K562 (cell line): ENCODE results near the gene INHBC. TPM values are rescaled to one million over a fixed set of nuclear protein-coding genes. Genes with fewer than 3 reads are reported as not detected.
A peak's percentile ranks its signal among the peaks of the same experiment; 100 is the strongest.

Experiments used
- ATAC-seq: fragments of 200-7000 bp; cut with Tn5 transposase; 3 replicates; pipeline ENCODE4 v1.9.1; 2020; ENCODE audit warnings: moderate library complexity
- BruUV-seq: library from RNA; stranded (reverse); fragments of 400-500 nt; replicated peaks from 2 replicates; lab custom pipeline; 2021; lab: Mats Ljungman, UMichigan
- CTCF ChIA-PET: fragments of 300-600 bp; formaldehyde crosslinking; extraction: SDS; loops from one replicate; lab custom pipeline; 2021; ENCODE audit warnings: low intra/inter-chr PET ratio; lab: Yijun Ruan, JAX
- POLR2A ChIA-PET: fragments of 300-600, 350-650 bp; sonication (Branson Sonifier 250); formaldehyde crosslinking; extraction: SDS; loops from one replicate; lab custom pipeline; 2021; ENCODE audit warnings: antibody characterized with exemption, inconsistent platforms; lab: Yijun Ruan, JAX
- DNase-seq, 4 experiments: peaks; one replicate each; pipeline versions ENCODE4 v3.0.0 to v3.0.0-alpha.2; 2011 to 2018; ENCODE audit warnings: low spot score in 3 of 4, mixed read lengths in 3 of 4; ENCODE audit errors: extremely low read depth in 1 of 4
- FAIRE-seq: peaks from 2 replicates; lab custom pipeline; 2011; peaks lifted over from hg19 to GRCh38; lab: Jason Lieb, UNC
- H2AFZ ChIP-seq: 2 replicates; pipeline ENCODE4 v1.6.0; 2011; ENCODE audit warnings: low read depth, low read length, control low read depth, inconsistent platforms
- H3K27ac ChIP-seq: fragments of 200-600 bp; 3 replicates; pipeline ENCODE4 v1.8.0; 2011; ENCODE audit warnings: low read depth, mild to moderate bottlenecking, control low read depth, inconsistent platforms, low read length, moderate library complexity, mixed read lengths; ENCODE audit errors: extremely low read depth
- H3K27me3 ChIP-seq, 2 experiments: fragments of 300-600 bp in 1 of 2; 2 replicates in 1 of 2; 3 replicates in 1 of 2; pipeline versions ENCODE4 v1.6.0 to v1.8.0; 2011; ENCODE audit warnings: inconsistent platforms in 2 of 2, low read length in 2 of 2, mild to moderate bottlenecking in 1 of 2, mixed read lengths in 1 of 2, moderate library complexity in 1 of 2; ENCODE audit not compliant: control insufficient read depth in 2 of 2, insufficient read depth in 2 of 2
- H3K36me3 ChIP-seq: fragments of 300-600 bp; 3 replicates; pipeline ENCODE4 v1.8.0; 2011; ENCODE audit warnings: mild to moderate bottlenecking, low read length, inconsistent platforms; ENCODE audit not compliant: control insufficient read depth, insufficient read depth
- H3K4me1 ChIP-seq, 2 experiments: fragments of 200-600 bp in 1 of 2; replicated peaks in 1 of 2; 2 replicates in 1 of 2; 3 replicates in 1 of 2; pipeline versions ENCODE4 v1.5.1 to v1.8.0; 2011; ENCODE audit warnings: inconsistent platforms in 2 of 2, low read length in 2 of 2, mild to moderate bottlenecking in 1 of 2, mixed read lengths in 1 of 2, moderate library complexity in 1 of 2; ENCODE audit not compliant: control insufficient read depth in 2 of 2, insufficient read depth in 2 of 2
- H3K4me2 ChIP-seq: 2 replicates; pipeline ENCODE4 v1.6.1; 2011; ENCODE audit warnings: low read length, control low read depth, inconsistent platforms, mixed read lengths; ENCODE audit not compliant: insufficient read depth
- H3K4me3 ChIP-seq: fragments of 200-600 bp; sonication (generic), shearing (Covaris generic); 2 replicates; pipeline ENCODE4 v1.5.1; 2016; ENCODE audit warnings: control low read depth, inconsistent platforms
- H3K79me2 ChIP-seq: fragments of 200-600 bp; 3 replicates; pipeline ENCODE4 v1.8.0; 2011; ENCODE audit warnings: low read length, inconsistent platforms; ENCODE audit not compliant: control insufficient read depth, insufficient read depth
- H3K9ac ChIP-seq, 2 experiments: 2 replicates each; pipeline versions ENCODE4 v1.6.0 to v1.6.1; 2011; ENCODE audit warnings: low read depth in 2 of 2, low read length in 2 of 2, control low read depth in 1 of 2, inconsistent platforms in 1 of 2, mild to moderate bottlenecking in 1 of 2, mixed read lengths in 1 of 2; ENCODE audit not compliant: insufficient read depth in 1 of 2
- H3K9me1 ChIP-seq: one replicate; pipeline ENCODE4 v1.6.0; 2011; ENCODE audit warnings: inconsistent platforms, mild to moderate bottlenecking, low read length, moderate library complexity; ENCODE audit not compliant: control insufficient read depth, insufficient read depth
- H3K9me3 ChIP-seq: replicated peaks from 2 replicates; pipeline ENCODE4 v1.5.1; 2011; ENCODE audit warnings: low read depth, low read length, inconsistent platforms; ENCODE audit not compliant: control insufficient read depth, insufficient read depth
- H4K20me1 ChIP-seq: replicated peaks from 2 replicates; pipeline ENCODE4 v1.6.1; 2011; ENCODE audit warnings: low read length, inconsistent platforms, mixed read lengths; ENCODE audit not compliant: control insufficient read depth, insufficient read depth
- GMEB1 ChIP-seq: fragments of 250-450 bp; sonication (Bioruptor Pico); IDR thresholded peaks from 2 replicates; pipeline ENCODE4 v1.4.0; 2020; ENCODE audit warnings: mild to moderate bottlenecking
- HMG20A ChIP-seq: fragments of 450-650 bp; formaldehyde crosslinking; conservative IDR thresholded peaks from 2 replicates; pipeline ENCODE4 v1.4.0; 2020; ENCODE audit warnings: mild to moderate bottlenecking, mixed read lengths
- ID3 ChIP-seq, 2 experiments: fragments of 250-450 bp in 1 of 2; fragments of 450-650 bp in 1 of 2; sonication (Bioruptor Pico) in 1 of 2; IDR thresholded peaks; 2 replicates each; pipeline versions ENCODE4 v1.6.1 to v1.8.0; 2016 to 2021; ENCODE audit warnings: mild to moderate bottlenecking in 2 of 2, moderate library complexity in 2 of 2, missing compliant biosample characterization in 1 of 2, missing genetic modification characterization in 1 of 2
- IFI16 ChIP-seq: fragments of 250-450 bp; sonication (Bioruptor Pico); IDR thresholded peaks from 2 replicates; pipeline ENCODE4 v2.1.2; 2022; ENCODE audit warnings: mild to moderate bottlenecking, inconsistent platforms
- KAT7 ChIP-seq: sonication (generic); formaldehyde crosslinking; IDR thresholded peaks from 2 replicates; pipeline ENCODE4 v1.8.0; 2022; ENCODE audit warnings: missing genetic modification reagents, mild to moderate bottlenecking, borderline replicate concordance
- KLF10 ChIP-seq: fragments of 250-450 bp; sonication (Bioruptor Pico); IDR thresholded peaks from 2 replicates; pipeline ENCODE4 v1.6.1; 2021; ENCODE audit warnings: matching md5 sums
- MECOM ChIP-seq: fragments of 250-450 bp; sonication (Bioruptor Pico); IDR thresholded peaks from 2 replicates; pipeline ENCODE4 v1.8.0; 2022; ENCODE audit warnings: inconsistent platforms
- MXI1 ChIP-seq: IDR thresholded peaks from 2 replicates; pipeline ENCODE4 v1.6.1; 2011; ENCODE audit warnings: low read depth, mild to moderate bottlenecking, improper control_type of control experiment, low read length
- PHF21A ChIP-seq: fragments of 450-650 bp; IDR thresholded peaks from 2 replicates; pipeline ENCODE4 v1.6.1; 2017; ENCODE audit warnings: low read depth, borderline replicate concordance
- PKNOX1 ChIP-seq: fragments of 450-650 bp; IDR thresholded peaks from 2 replicates; pipeline ENCODE4 v1.6.1; 2016
- POLR3A ChIP-seq: IDR thresholded peaks from 2 replicates; pipeline ENCODE4 v1.6.1; 2011; ENCODE audit warnings: borderline replicate concordance, mild to moderate bottlenecking, moderate library complexity; ENCODE audit not compliant: insufficient read length, insufficient read depth; ENCODE audit errors: extremely low read depth
- RNF2 ChIP-seq: sonication (generic); IDR thresholded peaks from 2 replicates; pipeline ENCODE4 v1.6.1; 2016
- RUNX1 ChIP-seq: sonication (generic); IDR thresholded peaks from 2 replicates; pipeline ENCODE4 v1.6.1; 2016; ENCODE audit warnings: antibody characterized with exemption, low read depth
- TCF3 ChIP-seq: sonication (generic); formaldehyde crosslinking; IDR thresholded peaks from 2 replicates; pipeline ENCODE4 v1.4.0; 2020; ENCODE audit warnings: mild to moderate bottlenecking, missing genetic modification reagents
- TEAD1 ChIP-seq, 2 experiments: fragments of 450-650 bp in 1 of 2; sonication (generic) in 1 of 2; formaldehyde crosslinking; IDR thresholded peaks; 2 replicates each; pipeline versions ENCODE4 v1.4.0 to v1.8.0; 2020 to 2022; ENCODE audit warnings: mild to moderate bottlenecking in 2 of 2, missing genetic modification reagents in 1 of 2
- TGIF2 ChIP-seq: sonication (generic); formaldehyde crosslinking; IDR thresholded peaks from 2 replicates; pipeline ENCODE4 v1.8.1; 2022; ENCODE audit warnings: mild to moderate bottlenecking, missing genetic modification reagents, moderate library complexity
- U2AF1 ChIP-seq: fragments of 200-400 bp; formaldehyde crosslinking; optimal IDR thresholded peaks from 2 replicates; pipeline ENCODE3; 2017; ENCODE audit warnings: mild to moderate bottlenecking, low read depth, low read length, moderate library complexity
- ZBTB8A ChIP-seq: fragments of 450-650 bp; IDR thresholded peaks from 2 replicates; pipeline ENCODE4 v1.6.1; 2018; ENCODE audit warnings: mild to moderate bottlenecking, moderate library complexity; ENCODE audit not compliant: partially characterized antibody
- ZNF445 ChIP-seq: fragments of 250-450 bp; sonication (Bioruptor Pico); IDR thresholded peaks from 2 replicates; pipeline ENCODE4 v1.4.0; 2020; ENCODE audit warnings: low read depth, mild to moderate bottlenecking, moderate library complexity
- ZNF583 ChIP-seq: fragments of 250-450 bp; sonication (Bioruptor Pico); IDR thresholded peaks from 2 replicates; pipeline ENCODE4 v1.4.0; 2020
- WGBS: fragments of 100-300 bp; shearing (Covaris generic); methylation state at CpG from one replicate; pipeline ENCODE4 v1.1.6; 2016; ENCODE audit warnings: low coverage, mixed read lengths; ENCODE audit not compliant: insufficient coverage; ENCODE audit errors: missing lambda C conversion rate; 5-methylcytosine and 5-hydroxymethylcytosine counted together
- in situ Hi-C: fragments of 300-500 bp; cut with MboI; formaldehyde crosslinking; loops from 4 replicates; pipeline ENCODE4 v1.15.0; 2018; ENCODE audit warnings: inconsistent platforms, mixed read lengths
- intact Hi-C: fragments of 100-400 bp; cut with micrococcal nuclease; formaldehyde crosslinking; loops from 2 replicates; pipeline ENCODE4 v1.14.2; 2022
- polyA plus RNA-seq, 8 experiments: library from polyadenylated mRNA; depleted of rRNA in 4 of 8; stranded (reverse) in 5 of 8; unstranded in 3 of 8; fragments of >200 nt; fragmentation: Nextera tagmentation in 2 of 8; fragmentation: Illumina TruSeq in 1 of 8; extraction: Ambion mirVana in 2 of 8; extraction: Trizol in 1 of 8; gene quantifications; 2 replicates each; pipeline versions ENCODE4 v1.2.1 to v1.2.3, GENCODE V29; 2011 to 2014; ENCODE audit warnings: inconsistent platforms in 1 of 8, missing spikeins in 1 of 8
- total RNA-seq, 7 experiments: library from RNA; depleted of rRNA in 6 of 7; stranded (reverse); fragments of >200 nt in 6 of 7; fragmentation: Illumina TruSeq in 2 of 7; extraction: Trizol in 2 of 7; gene quantifications; 2 replicates each; pipeline versions ENCODE4 v1.2.1 to v1.2.3, GENCODE V29; 2011 to 2021; ENCODE audit warnings: low replicate concordance in 1 of 7

INHBC gene
- total and polyA plus RNA-seq, 9 of the 15 experiments (the other 6 are each of a cell fraction or from before 2014, with no cell fraction given) = 0.07 to 0.24 (median 0.15) TPM; not detected in 4

- no peaks in the 10 kb centered on the region for H3K27me3 ChIP-seq
- ChIA-PET CTCF (interaction anchor here (0.6 kb wide), 1 partner anchor 79 kb away, joined by 7 read pairs; no protein-coding TSS in a partner anchor), POLR2A (no interaction called here)
- ATAC-seq = peak; percentile 94
- no peaks in the 10 kb centered on the region for H3K9me3 ChIP-seq
- no peaks in the 10 kb centered on the region for H3K36me3 ChIP-seq
- no peaks in the 10 kb centered on the region for H3K9me1 ChIP-seq
- peak within 1 kb of the TSS; percentile 93 to 94 for H3K9ac ChIP-seq
- intact Hi-C loops (loop anchor here (2.0 kb wide), 1 partner anchor 24 kb away; the partner anchor contains the start of gene INHBE), in situ Hi-C loops (no loop called here)
- peak within 1 kb of the TSS; percentile 59 for H3K4me3 ChIP-seq
- BruUV-seq = TSS peak; percentile 91
- peak within 1 kb of the TSS; percentile 94 for H3K4me2 ChIP-seq
- H3K4me1 ChIP-seq = peaks cover 17 to 18% of the 10 kb centered on the region in 2 experiments; a peak in 4 of 5 replicates
- DNase-seq = peak in 2 of 4 experiments; percentile 96 to 98
- FAIRE-seq = peak; percentile 69
- peaks cover 30% of the 10 kb centered on the region for H3K79me2 ChIP-seq
- no peaks in the 10 kb centered on the region for H4K20me1 ChIP-seq
- 1% methylated on average over 37 of the region's 41 CpGs for WGBS
- peak within 1 kb of the TSS; percentile 98 for H3K27ac ChIP-seq
- H2AFZ ChIP-seq = peak within 1 kb of the TSS; percentile 91
- no peak for TF ChIP-seq RUNX1
- no peak for TF ChIP-seq IFI16
- TF ChIP-seq KAT7 (CRISPR knock-in tag) = peak; percentile 65; the same call in 1 of the 2 replicates
- TF ChIP-seq KLF10 (CRISPR knock-in tag) = no peak
- no peak for TF ChIP-seq HMG20A
- TF ChIP-seq U2AF1 = no peak
- TF ChIP-seq RNF2 = peak; percentile 77
- peak; percentile 66 for TF ChIP-seq PKNOX1
- TF ChIP-seq MECOM = no peak
- TF ChIP-seq POLR3A = no peak
- TF ChIP-seq PHF21A = peak; percentile 6; the same call in 1 of the 2 replicates
- TF ChIP-seq ID3 (CRISPR knock-in tag; IDR thresholded peaks at IDR 0.05) = no peak
- TF ChIP-seq ID3 (tag; IDR thresholded peaks at IDR 0.05) = no peak
- TF ChIP-seq MXI1 = no peak
- peak; percentile 98 for TF ChIP-seq GMEB1 (CRISPR knock-in tag)
- no peak for TF ChIP-seq ZBTB8A
- peak; percentile 9; the same call in 1 of the 2 replicates for TF ChIP-seq TCF3 (CRISPR knock-in tag)
- no peak for TF ChIP-seq TGIF2
- 0 out of 2 replicates have a peak, but pooled peaks have one; percentile 33 for TF ChIP-seq ZNF445 (CRISPR knock-in tag)
- peak; percentile 46 to 92; a peak in 3 of 4 replicates for TF ChIP-seq TEAD1 (CRISPR knock-in tag; IDR thresholded peaks at IDR 0.05)
- 0 out of 2 replicates have a peak, but pooled peaks have one; percentile 18 for TF ChIP-seq ZNF583 (CRISPR knock-in tag)
Measured at GRCh38 chr12:57430931-57431566, 3.5 kb upstream of the INHBC start, which contains the start of gene R3HDM2. Gene R3HDM2, minus strand, starts transcription at chr12:57431043. Its CDS starts 120,615 bp downstream, at chr12:57310428.
